ENCODE results near the gene AP5Z1.

Gene AP5Z1

GRCh38 chr7:4824120-4824775, 48.8 kb downstream of the AP5Z1 start:
- peak; percentile 54 for DNase-seq

- DNase-seq, result no peak
Observed at GRCh38 chr7:4825081-4825480, 49.7 kb downstream of the AP5Z1 start.

GRCh38 chr7:4828720-4829383, 53.4 kb downstream of the AP5Z1 start:
- DNase-seq, result no peak

GRCh38 chr7:4830176-4830575, 54.8 kb downstream of the AP5Z1 start:
- DNase-seq, result peak; percentile 79

DNA sequence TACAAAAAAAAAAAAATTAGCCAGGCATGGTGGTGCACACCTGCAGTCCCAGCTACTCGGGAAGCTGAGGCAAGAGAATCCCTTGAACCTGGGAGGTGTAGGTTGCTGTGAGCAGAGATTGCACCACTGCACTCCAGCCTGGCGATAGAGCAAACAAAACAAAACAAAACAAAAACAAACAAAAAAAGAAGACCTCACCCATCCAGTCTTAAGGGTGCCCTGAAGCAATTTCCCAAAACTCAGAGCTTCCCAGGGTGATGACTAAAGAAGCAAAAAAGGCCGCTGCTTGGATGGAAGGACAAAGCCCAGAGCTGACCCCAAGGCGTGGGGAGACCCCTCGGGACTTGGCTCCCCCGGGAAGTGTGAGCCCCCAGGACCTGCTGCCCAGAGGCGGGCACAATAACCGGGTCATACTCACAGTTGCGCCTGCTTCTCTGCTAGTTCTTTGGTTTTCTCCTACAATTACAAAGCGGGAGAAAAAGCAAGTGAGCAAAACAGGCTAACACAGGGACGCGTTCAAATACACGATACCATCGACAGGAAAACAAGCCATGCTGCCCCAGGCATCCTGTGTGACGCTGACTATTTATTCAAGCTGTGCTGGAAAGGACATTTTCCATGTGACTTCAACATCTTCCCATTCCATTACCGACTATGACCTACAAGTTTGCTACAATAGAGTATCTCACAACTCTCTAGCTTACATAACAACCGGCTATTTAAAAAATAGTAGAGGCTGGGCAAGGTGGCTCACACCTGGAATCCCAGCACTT, 56.5 kb downstream of the AP5Z1 start:
- DNase-seq, result no peak

DNA sequence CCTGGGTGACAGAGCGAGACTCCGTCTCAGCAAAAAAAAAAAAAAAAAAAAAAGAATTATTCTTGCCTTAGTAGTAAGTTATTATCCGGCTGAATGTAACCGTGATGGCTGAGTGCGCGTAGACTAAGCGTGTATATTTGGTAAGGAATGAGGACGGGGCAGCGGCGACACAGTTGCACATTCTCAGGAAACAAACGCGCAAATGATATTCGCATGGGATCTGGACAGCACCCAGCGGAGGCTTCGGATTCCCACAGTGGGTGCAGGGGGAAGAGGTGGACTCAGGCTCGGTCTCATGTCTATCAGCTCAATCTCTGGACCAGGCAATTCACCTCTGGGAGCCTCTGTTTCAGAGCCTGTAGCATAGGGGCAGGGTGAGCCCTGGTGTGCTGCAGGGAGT, 57.3 kb downstream of the AP5Z1 start:
- no peak for DNase-seq

GRCh38 chr7:4833176-4833575, 57.8 kb downstream of the AP5Z1 start:
- DNase-seq, result no peak

GRCh38 chr7:4833691-4834600, 58.5 kb downstream of the AP5Z1 start:
- peak; percentile 57 for DNase-seq

GRCh38 chr7:4834601-4835397, 59.4 kb downstream of the AP5Z1 start:
- DNase-seq, result peak; percentile 47

- DNase-seq, result no peak
Observed at GRCh38 chr7:4835398-4836205, 60.2 kb downstream of the AP5Z1 start.

- DNase-seq, result peak; percentile 60
Observed at GRCh38 chr7:4836206-4836661, 60.8 kb downstream of the AP5Z1 start.

DNA sequence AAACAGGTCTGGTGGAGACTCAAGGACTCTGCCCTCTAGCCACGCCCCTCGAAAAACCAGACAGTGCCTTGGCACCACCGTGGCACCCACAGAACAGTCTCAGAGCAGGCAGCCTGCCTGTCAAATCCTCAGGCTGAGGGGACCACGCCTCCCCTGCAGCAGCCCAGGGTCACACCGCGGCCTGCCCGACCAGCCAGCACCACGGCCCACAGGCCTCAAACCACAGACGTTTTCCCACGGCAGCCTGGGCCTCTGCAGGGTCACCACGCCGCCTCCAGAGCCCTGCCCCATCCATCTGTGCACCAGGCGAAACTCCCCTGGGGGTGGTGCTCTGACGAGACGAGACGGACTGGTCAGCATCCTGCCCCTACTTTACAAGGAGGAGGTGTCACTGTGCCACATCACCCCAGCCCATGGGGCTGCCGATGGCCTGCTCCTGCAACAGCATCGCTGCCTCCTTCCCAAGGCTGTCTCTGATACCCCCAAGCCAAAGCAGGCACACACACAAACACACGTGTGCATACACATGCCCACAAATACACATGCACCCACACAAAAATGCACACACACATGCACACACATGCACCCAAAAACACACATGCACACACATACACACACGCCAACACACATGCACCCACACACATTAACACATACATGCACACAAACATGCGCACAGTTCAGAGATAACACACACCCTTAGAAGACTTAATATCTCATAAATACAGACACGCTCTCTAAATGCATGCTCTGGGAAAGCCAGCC, 61.8 kb downstream of the AP5Z1 start:
- DNase-seq, result peak; percentile 39

DNA sequence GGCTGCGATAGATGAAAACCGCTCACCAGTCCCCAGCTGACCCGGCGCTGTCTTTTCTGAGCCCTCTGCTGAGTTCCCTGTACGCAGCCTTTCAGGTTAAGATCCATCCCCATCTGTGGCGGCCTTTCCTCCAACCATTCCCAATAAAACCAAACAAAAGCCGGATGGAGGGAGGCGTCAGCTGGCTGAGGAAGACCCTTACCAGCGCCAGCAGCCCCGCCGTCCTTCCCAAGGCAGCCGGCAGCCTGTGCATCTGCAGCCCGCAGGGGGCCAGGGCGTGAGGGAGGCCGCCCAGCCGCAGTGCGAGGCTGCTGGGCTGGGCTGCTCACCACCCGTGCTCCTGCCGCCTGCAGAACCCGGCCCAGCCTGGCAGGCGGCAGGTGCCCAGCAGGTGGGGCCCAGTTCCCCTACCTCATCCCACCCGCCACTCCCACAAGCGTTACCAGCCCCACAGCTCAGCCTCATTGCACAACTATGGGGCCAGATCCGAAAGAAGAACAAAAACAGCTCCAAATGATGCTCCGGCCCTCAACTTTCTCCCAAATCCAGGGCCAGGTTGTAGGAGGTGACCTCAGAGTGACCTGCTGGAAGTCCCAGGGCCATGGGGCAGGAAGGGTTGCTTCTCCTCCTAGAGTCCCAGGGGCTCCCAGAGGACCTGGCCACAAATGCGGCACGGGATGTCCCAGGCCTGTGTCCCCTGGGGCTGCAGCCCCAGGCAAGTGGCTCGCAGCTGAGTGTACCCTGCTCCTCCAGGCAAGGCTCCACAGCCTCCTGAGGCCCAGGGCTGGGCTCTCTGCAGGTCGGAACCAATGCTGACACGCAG, 62.6 kb downstream of the AP5Z1 start:
- DNase-seq, result peak; percentile 36

DNA sequence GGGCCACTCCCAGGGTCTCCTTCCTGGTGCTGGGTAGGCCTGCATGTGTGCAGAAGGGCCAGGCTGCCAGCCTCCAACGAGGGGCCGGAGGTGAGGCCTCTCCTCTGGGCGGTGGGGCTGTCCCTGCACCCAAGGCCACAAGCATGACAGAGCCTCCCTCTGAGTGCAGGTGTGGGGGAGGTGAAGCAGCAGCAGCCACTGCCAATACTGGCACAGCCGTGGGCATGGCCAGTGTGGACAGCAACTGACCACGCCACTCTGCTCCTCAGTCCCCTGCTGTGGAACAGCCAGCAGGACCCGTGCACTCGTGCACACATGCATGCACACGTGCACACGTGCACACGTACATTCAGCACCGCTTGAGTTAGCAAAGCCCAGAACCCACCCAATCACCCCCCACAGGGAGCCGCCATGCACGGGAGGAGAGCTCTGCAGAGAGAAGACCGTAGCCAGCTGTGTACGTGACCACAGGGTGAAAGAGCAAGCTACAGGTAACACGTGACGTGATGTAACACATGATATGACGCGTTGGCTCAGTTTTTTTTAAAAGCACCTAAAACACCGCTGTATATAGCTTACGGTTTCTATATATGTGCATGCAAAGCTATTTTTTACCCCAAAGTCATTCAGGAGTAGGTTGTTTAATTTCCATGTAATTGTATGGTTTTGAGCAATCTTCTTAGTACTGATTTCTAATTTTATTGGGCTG, 63.4 kb downstream of the AP5Z1 start:
- DNase-seq, result peak; percentile 44

DNA sequence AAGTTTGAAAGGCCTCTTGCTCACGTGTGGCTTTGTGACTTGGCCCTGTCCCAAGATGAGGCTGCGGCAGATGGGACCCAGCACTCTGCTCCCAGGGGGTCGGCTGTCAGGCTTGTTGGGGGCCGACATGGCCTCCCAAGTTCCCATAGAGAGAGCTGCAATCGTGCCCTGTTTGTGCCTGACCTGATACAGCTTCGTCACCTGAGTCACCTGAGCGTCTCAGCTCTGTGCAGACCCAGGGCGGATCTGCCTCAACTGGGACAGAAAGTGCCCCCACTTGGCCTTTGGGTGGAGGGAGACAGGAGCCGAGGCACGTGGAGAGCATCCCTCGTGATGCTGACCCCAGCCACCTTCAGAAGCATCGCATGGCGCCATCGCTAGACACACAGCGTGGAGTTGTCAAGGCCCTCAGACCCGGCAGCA, 64.7 kb downstream of the AP5Z1 start:
- no peak for DNase-seq

Data from activated effector memory CD4-positive, alpha-beta T cell treated with anti-CD3 and anti-CD28 coated beads, Interleukin-2, amount 50 U/mL, for 16 hours (primary cell).